ENCODE measurements around the gene DGKB.
"Not testable (repeated sequence)": the region's sequence is repeated elsewhere in the genome, so short reads cannot be mapped to it uniquely, and the experiment has no call there.

DGKB gene

GRCh38 chr7:14583518-14583917, 319.0 kb downstream of the DGKB start:
- DNase-seq (ENCODE audit: low spot score): no peak

- DNase-seq (ENCODE audit: low spot score): no peak
Observed at GRCh38 chr7:14582010-14582409, 320.5 kb downstream of the DGKB start.

GRCh38 chr7:14579971-14580370, 322.6 kb downstream of the DGKB start:
- no peak for DNase-seq (ENCODE audit: low spot score)

- DNase-seq (ENCODE audit: low spot score): no peak
Observed at GRCh38 chr7:14576578-14576977, 326.0 kb downstream of the DGKB start.

- no peak for DNase-seq (ENCODE audit: low spot score)
Observed at GRCh38 chr7:14570750-14571607, 331.6 kb downstream of the DGKB start.

GRCh38 chr7:14552060-14552459, 350.5 kb downstream of the DGKB start:
- no peak for DNase-seq (ENCODE audit: low spot score)

- no peak for DNase-seq (ENCODE audit: low spot score)
Observed at GRCh38 chr7:14551310-14551709, 351.2 kb downstream of the DGKB start.

- DNase-seq (ENCODE audit: low spot score): no peak
Observed at GRCh38 chr7:14542624-14543023, 359.9 kb downstream of the DGKB start.

GRCh38 chr7:14521183-14521582, 381.4 kb downstream of the DGKB start:
- DNase-seq (ENCODE audit: low spot score): no peak

GRCh38 chr7:14510268-14510667, 392.3 kb downstream of the DGKB start:
- no peak for DNase-seq (ENCODE audit: low spot score)

- DNase-seq (ENCODE audit: low spot score): no peak
Observed at GRCh38 chr7:14507617-14508016, 394.9 kb downstream of the DGKB start.

GRCh38 chr7:14505906-14506305, 396.6 kb downstream of the DGKB start:
- no peak for DNase-seq (ENCODE audit: low spot score)

- DNase-seq (ENCODE audit: low spot score): no peak
Observed at GRCh38 chr7:14504134-14504533, 398.4 kb downstream of the DGKB start.

GRCh38 chr7:14503623-14504022, 398.9 kb downstream of the DGKB start:
- no peak for DNase-seq (ENCODE audit: low spot score)

- no peak for DNase-seq (ENCODE audit: low spot score)
Observed at GRCh38 chr7:14501436-14501835, 401.1 kb downstream of the DGKB start.

GRCh38 chr7:14497390-14497789, 405.2 kb downstream of the DGKB start:
- DNase-seq (ENCODE audit: low spot score): no peak

- DNase-seq (ENCODE audit: low spot score): no peak
Observed at GRCh38 chr7:14495633-14496032, 406.9 kb downstream of the DGKB start.

- DNase-seq (ENCODE audit: low spot score): no peak
Observed at GRCh38 chr7:14487701-14488395, 414.7 kb downstream of the DGKB start.

- no peak for DNase-seq (ENCODE audit: low spot score)
Observed at GRCh38 chr7:14483663-14484062, 418.9 kb downstream of the DGKB start.

- DNase-seq (ENCODE audit: low spot score): no peak
Observed at GRCh38 chr7:14480281-14480680, 422.3 kb downstream of the DGKB start.

GRCh38 chr7:14478834-14479510, 423.6 kb downstream of the DGKB start:
- DNase-seq (ENCODE audit: low spot score): no peak

- DNase-seq (ENCODE audit: low spot score): not testable (repeated sequence)
Observed at GRCh38 chr7:14461716-14462115, 440.8 kb downstream of the DGKB start.

GRCh38 chr7:14458846-14459245, 443.7 kb downstream of the DGKB start:
- not testable (repeated sequence) for DNase-seq (ENCODE audit: low spot score)

Measured in HuH-7.5 (cell line).